GM19324 (cell line): ENCODE data around the gene CCDC24.

ENCODE experiments used
- ATAC-seq: cut with Tn5 transposase; IDR thresholded peaks from one replicate; pipeline ENCODE4 v1.9.1; 2021; ENCODE audit warnings: mild to moderate bottlenecking, moderate library complexity; ENCODE audit not compliant: unreplicated experiment, low FRiP score

Gene CCDC24

GRCh38 chr1:43962324-43962723, 29.1 kb upstream of the CCDC24 start:
- no peak for ATAC-seq

- ATAC-seq, result no peak
Measured at GRCh38 chr1:43963006-43963405, 28.4 kb upstream of the CCDC24 start.

GRCh38 chr1:43963890-43964289, 27.5 kb upstream of the CCDC24 start:
- no peak for ATAC-seq

GRCh38 chr1:43965316-43965715, 26.1 kb upstream of the CCDC24 start:
- no peak for ATAC-seq

- ATAC-seq, result no peak
Measured at GRCh38 chr1:43968348-43968948, 23.0 kb upstream of the CCDC24 start.

- no peak for ATAC-seq
Measured at GRCh38 chr1:43969416-43969745, 22.0 kb upstream of the CCDC24 start.

- ATAC-seq, result peak; percentile 71
Measured at GRCh38 chr1:43969746-43970466, 21.5 kb upstream of the CCDC24 start, which contains the start of gene DPH2. TSS of gene DPH2 (plus strand) at chr1:43970010. CDS start at chr1:43970176, 166 bp downstream.

- ATAC-seq, result no peak
Measured at GRCh38 chr1:43970502-43970901, 20.9 kb upstream of the CCDC24 start.

GRCh38 chr1:43970911-43971310, 20.5 kb upstream of the CCDC24 start:
- no peak for ATAC-seq

- no peak for ATAC-seq
Measured at GRCh38 chr1:43971336-43971980, 19.9 kb upstream of the CCDC24 start.

GRCh38 chr1:43973981-43974442, 17.4 kb upstream of the CCDC24 start:
- ATAC-seq, result no peak

GRCh38 chr1:43974443-43975248, 16.8 kb upstream of the CCDC24 start, which contains the start of gene ATP6V0B:
TSS of gene ATP6V0B (plus strand) at chr1:43974960. CDS start at chr1:43975041, 81 bp downstream.
- ATAC-seq, result peak; percentile 76

GRCh38 chr1:43975249-43975961, 16.0 kb upstream of the CCDC24 start:
- no peak for ATAC-seq

- ATAC-seq, result no peak
Measured at GRCh38 chr1:43976045-43976444, 15.4 kb upstream of the CCDC24 start.

- ATAC-seq, result no peak
Measured at GRCh38 chr1:43976890-43977289, 14.5 kb upstream of the CCDC24 start.

GRCh38 chr1:43977376-43978263, 13.8 kb upstream of the CCDC24 start:
- ATAC-seq, result no peak

GRCh38 chr1:43978264-43978550, 13.2 kb upstream of the CCDC24 start:
- no peak for ATAC-seq

- ATAC-seq, result no peak
Measured at GRCh38 chr1:43978551-43979260, 12.7 kb upstream of the CCDC24 start, which contains the start of gene B4GALT2. TSS of gene B4GALT2 (plus strand) at chr1:43979210. CDS start at chr1:43981161, 1,951 bp downstream.

- no peak for ATAC-seq
Measured at GRCh38 chr1:43979261-43979527, 12.2 kb upstream of the CCDC24 start.
